Islet precursor cell (in vitro differentiated cells): ENCODE results near the gene OBSCN.

Source experiments
- DNase-seq: peaks from one replicate; pipeline ENCODE4 v3.0.0-alpha.2; 2018

The OBSCN gene

GRCh38 chr1:228280106-228280901 is 72.5 kb downstream of the OBSCN start:
- DNase-seq = peak; percentile 46

- peak; percentile 46 for DNase-seq
These were observed 73.2 kb downstream of the OBSCN start for GRCh38 chr1:228280961-228281591.

- peak; percentile 49 for DNase-seq
These were observed 73.9 kb downstream of the OBSCN start for GRCh38 chr1:228281631-228282328.

GRCh38 chr1:228282329-228283042 is 74.6 kb downstream of the OBSCN start:
- DNase-seq = peak; percentile 57

- DNase-seq = peak; percentile 53
These were observed 75.2 kb downstream of the OBSCN start for GRCh38 chr1:228283043-228283371.

- peak; percentile 46 for DNase-seq
These were observed 75.8 kb downstream of the OBSCN start for GRCh38 chr1:228283476-228284147.

GRCh38 chr1:228284148-228284495 is 76.3 kb downstream of the OBSCN start:
- DNase-seq = peak; percentile 21

- DNase-seq = peak; percentile 36
These were observed 76.7 kb downstream of the OBSCN start for GRCh38 chr1:228284521-228284920.

- peak; percentile 35 for DNase-seq
These were observed 78.0 kb downstream of the OBSCN start for GRCh38 chr1:228285661-228286504.

- DNase-seq = no peak
These were observed 78.9 kb downstream of the OBSCN start for GRCh38 chr1:228286505-228287417.

GRCh38 chr1:228287541-228288425 is 79.9 kb downstream of the OBSCN start:
- no peak for DNase-seq

- DNase-seq = no peak
These were observed 80.8 kb downstream of the OBSCN start for GRCh38 chr1:228288536-228289238.

- DNase-seq = no peak
These were observed 81.5 kb downstream of the OBSCN start for GRCh38 chr1:228289239-228289849.

- DNase-seq = no peak
These were observed 82.4 kb downstream of the OBSCN start for GRCh38 chr1:228289996-228290881.

GRCh38 chr1:228291906-228292608 is 84.2 kb downstream of the OBSCN start:
- no peak for DNase-seq

GRCh38 chr1:228292609-228292911 is 84.7 kb downstream of the OBSCN start:
- DNase-seq = no peak

- no peak for DNase-seq
These were observed 85.5 kb downstream of the OBSCN start for GRCh38 chr1:228293393-228293792.
